ENCODE measurements around the gene CFAP92. TPM values are rescaled to one million over a fixed set of nuclear protein-coding genes. Genes with fewer than 3 reads are reported as not detected.
A peak's percentile ranks its signal among the peaks of the same experiment; 100 is the strongest.

Gene CFAP92
- total and polyA plus RNA-seq, 8 donors, result 0.37 to 1.3 (median 0.46) TPM

DNA sequence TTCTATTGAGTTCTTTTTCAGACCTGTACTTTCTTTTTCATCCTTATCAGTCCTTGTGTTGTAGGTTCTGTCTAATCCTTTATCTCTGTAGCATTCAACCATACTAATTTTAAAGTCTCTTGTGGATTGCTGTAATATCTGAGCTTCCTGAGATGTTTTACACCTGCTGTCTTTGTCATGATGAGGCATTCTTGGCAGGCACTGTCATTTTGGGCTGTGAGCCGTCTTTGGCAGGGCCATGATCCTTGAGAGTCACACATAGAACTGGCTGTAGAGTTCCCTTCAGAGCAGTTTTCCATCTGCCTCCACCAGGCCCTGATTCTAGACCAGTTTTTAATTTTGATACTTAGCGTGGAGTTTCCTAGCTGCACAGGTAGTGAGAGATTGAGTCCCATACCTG lies 13.9 kb upstream of the CFAP92 start:
- TF ChIP-seq, protein P1, sequence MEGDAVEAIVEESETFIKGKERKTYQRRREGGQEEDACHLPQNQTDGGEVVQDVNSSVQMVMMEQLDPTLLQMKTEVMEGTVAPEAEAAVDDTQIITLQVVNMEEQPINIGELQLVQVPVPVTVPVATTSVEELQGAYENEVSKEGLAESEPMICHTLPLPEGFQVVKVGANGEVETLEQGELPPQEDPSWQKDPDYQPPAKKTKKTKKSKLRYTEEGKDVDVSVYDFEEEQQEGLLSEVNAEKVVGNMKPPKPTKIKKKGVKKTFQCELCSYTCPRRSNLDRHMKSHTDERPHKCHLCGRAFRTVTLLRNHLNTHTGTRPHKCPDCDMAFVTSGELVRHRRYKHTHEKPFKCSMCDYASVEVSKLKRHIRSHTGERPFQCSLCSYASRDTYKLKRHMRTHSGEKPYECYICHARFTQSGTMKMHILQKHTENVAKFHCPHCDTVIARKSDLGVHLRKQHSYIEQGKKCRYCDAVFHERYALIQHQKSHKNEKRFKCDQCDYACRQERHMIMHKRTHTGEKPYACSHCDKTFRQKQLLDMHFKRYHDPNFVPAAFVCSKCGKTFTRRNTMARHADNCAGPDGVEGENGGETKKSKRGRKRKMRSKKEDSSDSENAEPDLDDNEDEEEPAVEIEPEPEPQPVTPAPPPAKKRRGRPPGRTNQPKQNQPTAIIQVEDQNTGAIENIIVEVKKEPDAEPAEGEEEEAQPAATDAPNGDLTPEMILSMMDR (IDR thresholded peaks at IDR 0.05), result no peak
- Histone ChIP-seq H3K36me3 (no peaks in the 10 kb centered on the region), H3K9me3 (no peaks in the 10 kb centered on the region), H3K27me3 (peaks cover 0 to 3% (median 0%) of the 10 kb centered on the region in 4 donors), H3K27ac (no peak overlapping the region), H3K4me1 (peaks cover 0 to 3% (median 0%) of the 10 kb centered on the region in 3 donors), H3K4me3 (no peak overlapping the region)
- ATAC-seq (no peak), DNase-seq (no peak), FAIRE-seq (no peak)
- intact Hi-C loops (cut with DNase I), result no loop called here
- WGBS, 2 donors, result 83 to 84% methylated on average over 2 of the region's 2 CpGs

DNA sequence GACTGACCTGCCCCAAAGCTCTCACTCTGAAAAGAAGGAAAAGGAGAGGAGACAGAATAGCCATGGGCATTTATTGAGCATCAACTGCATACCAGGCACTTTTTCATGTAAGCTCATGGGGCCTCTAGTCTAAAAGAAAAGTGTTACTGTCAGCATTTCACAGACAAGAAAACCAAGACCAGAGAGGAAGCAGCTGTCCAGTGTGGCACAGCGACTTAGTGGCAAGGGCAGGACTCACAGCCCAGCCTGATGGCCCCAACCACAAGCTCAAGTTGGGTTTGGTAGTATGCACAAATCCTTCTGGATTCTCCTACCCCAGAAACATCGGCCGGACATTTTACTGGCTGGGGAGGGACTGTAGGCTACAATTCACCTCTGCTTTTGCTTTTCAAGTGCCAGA lies 13.0 kb upstream of the CFAP92 start:
- no peak for FAIRE-seq
- Histone ChIP-seq H3K27me3 (peaks cover 0 to 7% (median 0%) of the 10 kb centered on the region in 4 donors), H3K36me3 (no peaks in the 10 kb centered on the region), H3K27ac (no peak overlapping the region), H3K9me3 (no peaks in the 10 kb centered on the region), H3K4me3 (no peak overlapping the region), H3K4me1 (peaks cover 0 to 3% (median 0%) of the 10 kb centered on the region in 3 donors)
- TF ChIP-seq, protein P1 (IDR thresholded peaks at IDR 0.05), result no peak
- WGBS, 2 donors, result 90% methylated on average over 3 of the region's 3 CpGs
- peak in 1 of 6 donors; percentile 15 for DNase-seq
- intact Hi-C loops (cut with DNase I), result no loop called here
- ATAC-seq, result no peak

DNA sequence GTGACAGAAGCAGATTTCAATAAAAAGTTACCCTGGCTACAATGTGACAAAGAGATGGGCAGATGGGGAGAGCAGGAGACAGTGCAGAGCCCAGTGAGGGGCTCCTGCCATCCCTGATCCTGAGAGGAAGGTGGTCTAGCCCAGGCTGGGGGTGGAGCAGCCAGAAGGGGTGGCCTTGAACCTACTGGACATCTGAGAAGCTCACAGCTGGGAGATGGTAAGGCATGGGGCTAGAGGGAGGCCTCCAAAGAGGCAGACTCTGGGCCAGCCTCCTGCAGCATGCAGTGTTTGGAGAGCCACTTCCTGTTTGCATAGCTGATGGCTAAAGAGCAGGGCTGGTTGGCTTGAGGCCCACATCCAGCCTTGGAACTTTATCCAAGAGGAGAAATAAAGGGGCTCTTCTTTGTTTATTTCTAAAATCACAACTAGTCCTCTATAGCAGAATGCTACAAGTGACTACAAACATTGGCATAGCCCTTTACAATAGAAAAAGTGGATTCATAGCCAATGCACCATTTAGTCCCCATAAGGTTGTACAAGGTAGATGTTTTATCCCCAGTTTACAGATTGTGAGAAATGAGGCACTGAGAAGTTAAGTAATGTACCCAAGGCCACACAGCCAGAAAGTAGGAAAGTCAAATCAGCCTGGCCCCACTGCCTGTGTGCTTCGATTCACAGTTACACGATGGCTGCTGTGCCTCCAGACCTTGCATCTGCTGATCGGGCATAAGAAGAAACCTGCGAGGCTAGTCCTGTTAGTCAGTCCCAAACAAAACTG lies 11.8 kb upstream of the CFAP92 start:
- Histone ChIP-seq H3K9me3 (no peaks in the 10 kb centered on the region), H3K27ac (peak overlapping the region in 1 of 4 donors; percentile 3), H3K27me3 (peaks cover 0 to 7% (median 2%) of the 10 kb centered on the region in 4 donors), H3K4me3 (no peak overlapping the region), H3K4me1 (peaks cover 0 to 3% (median 0%) of the 10 kb centered on the region in 3 donors), H3K36me3 (no peaks in the 10 kb centered on the region)
- TF ChIP-seq, protein P1 (IDR thresholded peaks at IDR 0.05), result no peak
- DNase-seq, result no peak
- 92 to 95% methylated on average over 4 of the region's 4 CpGs for WGBS, 2 donors
- intact Hi-C loops (cut with DNase I), result no loop called here
- FAIRE-seq, result no peak
- ATAC-seq, result peak in 3 of 4 donors; percentile 33 to 53 (median 39)

DNA sequence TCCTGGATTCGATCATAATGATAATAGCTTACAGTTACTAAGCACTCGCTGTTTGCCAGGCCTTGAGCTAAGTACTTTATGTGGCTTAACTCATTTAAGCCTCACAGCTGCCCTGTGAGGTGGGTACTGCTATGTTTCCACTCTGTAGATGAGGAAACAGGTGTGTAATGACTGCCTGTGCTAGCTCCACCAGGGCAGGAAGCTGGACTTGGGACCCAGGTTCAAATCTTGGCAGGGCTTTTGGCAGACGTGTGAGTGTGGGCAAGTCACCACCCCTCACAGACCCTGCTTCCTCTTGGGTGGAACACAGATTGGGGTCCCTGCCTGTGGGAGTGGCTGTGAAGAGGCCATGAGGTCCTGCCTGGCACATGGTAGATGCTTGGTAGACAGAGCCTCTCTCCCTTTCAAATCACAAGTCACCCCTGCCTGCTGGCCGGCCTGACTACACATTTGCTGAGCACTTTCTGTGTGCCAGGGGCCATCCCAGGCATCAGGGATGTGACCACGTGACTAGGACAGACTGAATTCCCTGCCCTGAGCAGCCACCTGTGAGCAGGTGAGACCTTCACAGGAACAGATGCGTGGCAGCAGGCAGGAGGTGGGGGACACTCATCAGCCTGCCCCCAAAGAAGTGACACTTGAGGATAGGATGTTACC lies 10.9 kb upstream of the CFAP92 start:
- Histone ChIP-seq H3K27ac (no peak overlapping the region), H3K27me3 (peaks cover 0 to 12% (median 2%) of the 10 kb centered on the region in 4 donors), H3K36me3 (no peaks in the 10 kb centered on the region), H3K4me1 (peaks cover 0 to 3% (median 0%) of the 10 kb centered on the region in 3 donors), H3K4me3 (no peak overlapping the region), H3K9me3 (no peaks in the 10 kb centered on the region)
- FAIRE-seq (no peak), DNase-seq (peak in 1 of 6 donors; percentile 38), ATAC-seq (no peak)
- TF ChIP-seq, protein P1 (IDR thresholded peaks at IDR 0.05), result no peak
- intact Hi-C loops (cut with DNase I), result no loop called here
- WGBS, 2 donors, result 65 to 71% methylated on average over 6 of the region's 6 CpGs

All from pancreas (tissue), 10 donors.